ENCODE measurements around the gene ITGB4. TPM values are rescaled to one million over a fixed set of nuclear protein-coding genes. Genes with fewer than 3 reads are reported as not detected.
A peak's percentile ranks its signal among the peaks of the same experiment; 100 is the strongest.

ITGB4 gene
- total and polyA plus RNA-seq, 2 donors (not counting 3 experiments of a cell fraction or from before 2014, with no cell fraction given): 4.2 to 6.7 TPM

DNA sequence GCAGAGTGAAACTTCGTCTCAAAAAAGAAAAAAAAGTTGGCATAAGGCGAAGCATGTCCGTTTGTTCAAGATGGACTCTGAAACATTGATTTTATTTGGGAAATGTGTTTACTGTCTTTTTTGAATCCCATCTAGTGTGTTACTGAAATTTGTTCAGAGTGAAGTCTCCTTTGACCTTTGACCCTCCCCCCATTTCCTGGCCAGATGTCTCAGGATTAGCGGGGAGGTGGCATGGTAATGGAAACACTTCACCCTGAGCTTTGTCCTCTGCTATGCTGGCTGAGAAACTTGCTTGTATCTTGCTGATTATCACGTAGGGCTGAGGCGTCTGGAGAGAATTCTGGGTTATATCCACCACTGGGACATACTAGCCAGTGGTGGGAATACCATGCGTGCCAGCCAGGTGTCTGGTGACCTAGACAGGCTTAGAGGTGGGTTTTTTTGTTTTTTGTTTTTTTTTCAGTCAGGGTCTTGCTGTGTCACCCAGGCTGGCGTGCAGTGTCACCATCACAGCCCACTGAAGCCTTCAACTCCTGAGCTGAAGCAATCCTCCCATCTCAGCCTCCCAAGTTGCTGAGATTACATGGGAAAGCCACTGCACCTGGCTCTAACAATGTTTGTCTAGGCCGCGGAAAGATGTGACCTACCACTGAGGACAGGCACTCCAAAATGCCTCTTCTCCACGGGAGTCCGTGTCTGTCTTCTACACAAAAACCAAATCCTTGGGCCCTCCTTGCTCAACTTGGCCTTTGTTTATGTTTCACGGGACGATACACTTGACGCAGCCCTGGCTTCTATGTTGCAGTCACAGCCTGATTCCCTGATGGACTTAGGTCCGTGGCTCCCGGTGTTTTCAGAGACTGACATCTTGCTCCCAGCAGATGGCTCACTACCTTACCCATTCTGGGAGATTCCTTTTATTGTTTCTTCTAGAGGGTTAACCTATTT lies 50.3 kb downstream of the ITGB4 start:
- no peaks in the 10 kb centered on the region for H3K9me3 ChIP-seq (replicated peaks; ENCODE audit: control insufficient read depth, insufficient read depth, low read length)
- TF ChIP-seq GATA2 (IDR thresholded peaks at IDR 0.05; ENCODE audit: insufficient read depth, insufficient read length, low read depth, low read length) (no peak), EZH2 (IDR thresholded peaks at IDR 0.05; ENCODE audit: borderline replicate concordance, low read depth, low read length, severe bottlenecking) (no peak), POLR2A (IDR thresholded peaks at IDR 0.05; ENCODE audit: low read depth, low read length) (no peak), JUN (IDR thresholded peaks at IDR 0.05; ENCODE audit: borderline replicate concordance, insufficient read depth, insufficient read length, low read depth) (no peak), POLR2AphosphoS5 (IDR thresholded peaks at IDR 0.05; ENCODE audit: insufficient read depth, low read depth, low read length) (no peak), MYC (IDR thresholded peaks at IDR 0.05; ENCODE audit: low read depth, low read length) (no peak), FOS (IDR thresholded peaks at IDR 0.05; ENCODE audit: borderline replicate concordance, insufficient read depth, low read length) (no peak)
- TF ChIP-seq, protein P1, sequence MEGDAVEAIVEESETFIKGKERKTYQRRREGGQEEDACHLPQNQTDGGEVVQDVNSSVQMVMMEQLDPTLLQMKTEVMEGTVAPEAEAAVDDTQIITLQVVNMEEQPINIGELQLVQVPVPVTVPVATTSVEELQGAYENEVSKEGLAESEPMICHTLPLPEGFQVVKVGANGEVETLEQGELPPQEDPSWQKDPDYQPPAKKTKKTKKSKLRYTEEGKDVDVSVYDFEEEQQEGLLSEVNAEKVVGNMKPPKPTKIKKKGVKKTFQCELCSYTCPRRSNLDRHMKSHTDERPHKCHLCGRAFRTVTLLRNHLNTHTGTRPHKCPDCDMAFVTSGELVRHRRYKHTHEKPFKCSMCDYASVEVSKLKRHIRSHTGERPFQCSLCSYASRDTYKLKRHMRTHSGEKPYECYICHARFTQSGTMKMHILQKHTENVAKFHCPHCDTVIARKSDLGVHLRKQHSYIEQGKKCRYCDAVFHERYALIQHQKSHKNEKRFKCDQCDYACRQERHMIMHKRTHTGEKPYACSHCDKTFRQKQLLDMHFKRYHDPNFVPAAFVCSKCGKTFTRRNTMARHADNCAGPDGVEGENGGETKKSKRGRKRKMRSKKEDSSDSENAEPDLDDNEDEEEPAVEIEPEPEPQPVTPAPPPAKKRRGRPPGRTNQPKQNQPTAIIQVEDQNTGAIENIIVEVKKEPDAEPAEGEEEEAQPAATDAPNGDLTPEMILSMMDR (IDR thresholded peaks at IDR 0.05; ENCODE audit: extremely low read depth in 1 of 2, insufficient read depth in 1 of 2, low read depth in 1 of 2, low read length in 2 of 2): no peak
- TF ChIP-seq, protein P2, sequence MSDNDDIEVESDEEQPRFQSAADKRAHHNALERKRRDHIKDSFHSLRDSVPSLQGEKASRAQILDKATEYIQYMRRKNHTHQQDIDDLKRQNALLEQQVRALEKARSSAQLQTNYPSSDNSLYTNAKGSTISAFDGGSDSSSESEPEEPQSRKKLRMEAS (IDR thresholded peaks at IDR 0.05; ENCODE audit: insufficient read depth, insufficient read length): no peak
- ChIA-PET CTCF (interaction anchor here (0.7 to 3.5 kb wide), 3 partner anchors 12 to 133 kb away, joined by 5 to 29 read pairs (median 19); partner anchors contain the start of genes MRPL38 and UNK), POLR2A (interaction anchor here (1.0 kb wide), 1 partner anchor 12 kb away, joined by 8 read pairs; no protein-coding TSS in a partner anchor)
- no peak overlapping the region for H3K27ac ChIP-seq (ENCODE audit: insufficient read depth, low read depth, low read length)
- dilution Hi-C loops (cut with MboI; ENCODE audit: extremely low pct_ligation_motif_present, low sequenced_read_pairs) (no loop called here), intact Hi-C loops (cut with micrococcal nuclease) (loop anchor here (10.0 kb wide), 1 partner anchor 233 kb away; the partner anchor contains the start of gene CDK3)
- no peaks in the 10 kb centered on the region for H3K4me1 ChIP-seq (ENCODE audit: control insufficient read depth, extremely low read depth, insufficient read depth, low read length)
- no peaks in the 10 kb centered on the region for H3K79me2 ChIP-seq (ENCODE audit: control insufficient read depth, insufficient read depth, low read length)
- no peaks in the 10 kb centered on the region for H3K9me1 ChIP-seq (replicated peaks; ENCODE audit: control insufficient read depth, extremely low read depth, insufficient read depth, low read length)
- no peak overlapping the region for H3K4me2 ChIP-seq (ENCODE audit: insufficient read depth, low read length)
- H4K20me1 ChIP-seq (replicated peaks; ENCODE audit: control insufficient read depth, extremely low read depth, insufficient read depth, low read length): no peaks in the 10 kb centered on the region
- FAIRE-seq (peak; percentile 48), DNase-seq (ENCODE audit: low read depth, low spot score) (no peak)
- H3K27me3 ChIP-seq (ENCODE audit: control insufficient read depth in 2 of 2, insufficient read depth in 2 of 2, low read length in 2 of 2): no peaks in the 10 kb centered on the region
- no peak overlapping the region for H3K4me3 ChIP-seq (replicated peaks in 1 of 3; ENCODE audit: insufficient read depth in 1 of 3, low read depth in 1 of 3, low read length in 3 of 3)
- no peak overlapping the region for H3K9ac ChIP-seq (replicated peaks; ENCODE audit: extremely low read depth, insufficient read depth, low read length)
- no peak overlapping the region for H2AFZ ChIP-seq (ENCODE audit: low read depth, low read length)
- no TSS peak for BruUV-seq (replicated peaks)
- peaks cover 5 to 7% of the 10 kb centered on the region in 2 experiments for H3K36me3 ChIP-seq (ENCODE audit: control insufficient read depth in 2 of 2, extremely low read depth in 1 of 2, insufficient read depth in 2 of 2, low read length in 2 of 2)
